Left ventricle myocardium inferior (tissue), 1 donor: Measurements from ENCODE around the gene GCLC. TPM values are rescaled to one million over a fixed set of nuclear protein-coding genes. Genes with fewer than 3 reads are reported as not detected.

ENCODE experiments used
- DNase-seq: peaks from one replicate; pipeline ENCODE4 v3.0.0-alpha.2; 2020
- H3K27ac ChIP-seq: fragments of 200-600 bp; replicated peaks from 2 replicates; pipeline ENCODE4 v1.8.0; 2021
- H3K27me3 ChIP-seq: fragments of 200-600 bp; 2 replicates; pipeline ENCODE4 v1.8.0; 2021; ENCODE audit warnings: low read depth
- H3K36me3 ChIP-seq: fragments of 200-600 bp; 2 replicates; pipeline ENCODE4 v1.8.0; 2021
- H3K4me1 ChIP-seq: fragments of 200-600 bp; 2 replicates; pipeline ENCODE4 v1.8.0; 2021
- H3K4me3 ChIP-seq: fragments of 200-600 bp; 2 replicates; pipeline ENCODE4 v1.8.0; 2021; ENCODE audit warnings: mild to moderate bottlenecking, moderate library complexity
- H3K9me3 ChIP-seq: fragments of 200-600 bp; replicated peaks from 2 replicates; pipeline ENCODE4 v1.8.0; 2021
- CTCF ChIP-seq: fragments of 200-600 bp; IDR thresholded peaks from 2 replicates; pipeline ENCODE4 v1.8.0; 2021; ENCODE audit warnings: antibody characterized with exemption, mild to moderate bottlenecking, borderline replicate concordance
- intact Hi-C: fragments of 100-400 bp; cut with micrococcal nuclease; formaldehyde crosslinking; loops from one replicate; pipeline ENCODE4 v1.11.0; 2022
- total RNA-seq: library from RNA; stranded (reverse); fragmentation: NEBNext Ultra II Directional; extraction: Animal tissue kit (Norgen Biotek cat#: 25700); gene quantifications from one replicate; pipeline ENCODE4 v1.2.1, GENCODE V29; 2021
- donor health status: DM: no; HTN: yes; CAD: no; lungs with severe emphysema.

GCLC gene
- total RNA-seq, 1 donor from 2014 or later, result 30.3 TPM

GRCh38 chr6:53479871-53480270 is 65.0 kb downstream of the GCLC start:
- Histone ChIP-seq H3K4me1 (peaks cover 31% of the 10 kb centered on the region), H3K9me3 (no peaks in the 10 kb centered on the region), H3K36me3 (no peaks in the 10 kb centered on the region), H3K27ac (no peak overlapping the region), H3K27me3 (no peaks in the 10 kb centered on the region), H3K4me3 (no peak overlapping the region)
- intact Hi-C loops, result loop anchor here (10.0 kb wide), 1 partner anchor 135 kb away; the partner anchor contains the start of gene ELOVL5
- DNase-seq, result no peak
- no peak for TF ChIP-seq CTCF

GRCh38 chr6:53476964-53477363 is 67.9 kb downstream of the GCLC start:
- DNase-seq, result no peak
- TF ChIP-seq CTCF, result no peak
- no peak overlapping the region for H3K27ac ChIP-seq
- no peaks in the 10 kb centered on the region for H3K27me3 ChIP-seq
- no peaks in the 10 kb centered on the region for H3K9me3 ChIP-seq
- peaks cover 3% of the 10 kb centered on the region for H3K4me1 ChIP-seq
- no peak overlapping the region for H3K4me3 ChIP-seq
- intact Hi-C loops, result no loop called here
- H3K36me3 ChIP-seq, result no peaks in the 10 kb centered on the region

- no peak for TF ChIP-seq CTCF
- intact Hi-C loops, result no loop called here
- Histone ChIP-seq H3K27ac (no peak overlapping the region), H3K4me3 (no peak overlapping the region), H3K36me3 (no peaks in the 10 kb centered on the region), H3K4me1 (no peaks in the 10 kb centered on the region), H3K27me3 (no peaks in the 10 kb centered on the region), H3K9me3 (no peaks in the 10 kb centered on the region)
- DNase-seq, result no peak
Observed at GRCh38 chr6:53474010-53474409, 70.9 kb downstream of the GCLC start.

- H3K4me3 ChIP-seq, result no peak overlapping the region
- H3K36me3 ChIP-seq, result no peaks in the 10 kb centered on the region
- no peaks in the 10 kb centered on the region for H3K9me3 ChIP-seq
- DNase-seq, result no peak
- TF ChIP-seq CTCF, result no peak
- H3K27me3 ChIP-seq, result no peaks in the 10 kb centered on the region
- no peak overlapping the region for H3K27ac ChIP-seq
- peaks cover 10% of the 10 kb centered on the region for H3K4me1 ChIP-seq
- intact Hi-C loops, result no loop called here
Observed at GRCh38 chr6:53469163-53469562, 75.7 kb downstream of the GCLC start.

- Histone ChIP-seq H3K36me3 (no peaks in the 10 kb centered on the region), H3K27me3 (no peaks in the 10 kb centered on the region), H3K4me1 (peaks cover 22% of the 10 kb centered on the region), H3K9me3 (no peaks in the 10 kb centered on the region), H3K27ac (no peak overlapping the region), H3K4me3 (no peak overlapping the region)
- no peak for DNase-seq
- TF ChIP-seq CTCF, result no peak
- intact Hi-C loops, result no loop called here
Observed at GRCh38 chr6:53466257-53466656, 78.6 kb downstream of the GCLC start.

GRCh38 chr6:53465732-53466131 is 79.2 kb downstream of the GCLC start:
- no peak overlapping the region for H3K27ac ChIP-seq
- no peak for TF ChIP-seq CTCF
- intact Hi-C loops, result no loop called here

More at GRCh38 chr6:53465732-53466131, 79.2 kb downstream of the GCLC start:
- Histone ChIP-seq H3K27me3 (no peaks in the 10 kb centered on the region), H3K4me1 (peaks cover 25% of the 10 kb centered on the region), H3K36me3 (no peaks in the 10 kb centered on the region), H3K4me3 (no peak overlapping the region), H3K9me3 (no peaks in the 10 kb centered on the region)
- no peak for DNase-seq
